ENCODE measurements around the gene GTF3C1. TPM values are rescaled to one million over a fixed set of nuclear protein-coding genes. Genes with fewer than 3 reads are reported as not detected.
A peak's percentile ranks its signal among the peaks of the same experiment; 100 is the strongest.

GTF3C1 gene
- total RNA-seq, 2 donors from 2014 or later, result 53.3 to 70.0 TPM

- H3K9me3 Mint-ChIP-seq, result no peaks in the 10 kb centered on the region
- ATAC-seq, result no peak
- H3K27ac Mint-ChIP-seq, result no peak overlapping the region
- DNase-seq (ENCODE audit: low spot score in 2 of 2), result no peak
- peaks cover 9 to 25% of the 10 kb centered on the region in 2 donors for H3K36me3 Mint-ChIP-seq
Observed at GRCh38 chr16:27506771-27507170, 42.9 kb downstream of the GTF3C1 start.

- no peak for ATAC-seq
- no peak for DNase-seq (ENCODE audit: low spot score in 2 of 2)
- H3K27ac Mint-ChIP-seq, result no peak overlapping the region
- peaks cover 9 to 21% of the 10 kb centered on the region in 2 donors for H3K36me3 Mint-ChIP-seq
- H3K9me3 Mint-ChIP-seq, result no peaks in the 10 kb centered on the region
Observed at GRCh38 chr16:27505297-27506236, 44.1 kb downstream of the GTF3C1 start.

DNA sequence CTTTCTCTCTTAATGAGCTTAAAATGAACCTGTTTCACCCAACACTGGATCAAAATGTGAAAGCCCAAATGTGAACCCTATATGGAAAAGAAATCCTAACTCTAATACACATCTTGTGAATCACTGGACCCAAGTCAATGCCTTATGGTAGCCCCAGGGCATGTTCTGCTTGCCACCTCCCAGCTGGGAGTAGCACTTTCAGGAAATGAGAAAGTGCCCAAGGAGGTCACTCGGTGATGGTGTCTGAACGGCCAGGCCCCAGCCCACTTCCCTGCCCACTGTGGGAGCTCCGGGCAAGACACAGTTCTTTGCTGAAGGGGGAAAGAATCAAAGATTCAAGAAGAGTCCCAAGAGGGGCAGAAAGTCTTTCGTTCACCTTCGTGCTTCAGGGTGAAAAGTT lies 46.1 kb downstream of the GTF3C1 start:
- DNase-seq (ENCODE audit: low spot score in 2 of 2) (no peak), ATAC-seq (no peak)
- Mint-ChIP-seq H3K36me3 (peaks cover 9 to 26% of the 10 kb centered on the region in 2 donors), H3K27ac (peak overlapping the region; percentile 52 to 69), H3K9me3 (no peaks in the 10 kb centered on the region)

DNA sequence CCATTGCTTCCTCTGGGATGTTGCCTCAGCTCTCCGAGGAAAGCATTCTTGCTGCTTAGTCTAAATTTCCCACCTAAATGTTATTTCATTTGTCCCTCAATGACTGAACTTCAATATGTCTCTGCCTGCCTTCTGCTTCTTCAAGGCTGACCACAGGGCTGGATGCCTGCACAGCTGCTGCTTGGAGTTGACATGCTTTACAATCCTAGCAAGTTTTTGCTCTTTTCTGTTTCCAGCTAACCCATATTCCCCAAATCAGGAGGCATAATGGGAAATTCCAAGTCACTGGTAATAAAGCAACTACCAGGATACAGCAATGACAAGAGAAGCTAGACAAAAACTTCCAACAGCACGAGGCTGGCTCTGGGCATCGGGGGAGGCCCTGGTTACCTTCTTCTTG lies 48.9 kb downstream of the GTF3C1 start:
- ATAC-seq (no peak), DNase-seq (ENCODE audit: low spot score in 2 of 2) (no peak)
- no peaks in the 10 kb centered on the region for H3K9me3 Mint-ChIP-seq
- peaks cover 9 to 26% of the 10 kb centered on the region in 2 donors for H3K36me3 Mint-ChIP-seq
- H3K27ac Mint-ChIP-seq, result peak overlapping the region in 1 of 2 donors; percentile 27

DNA sequence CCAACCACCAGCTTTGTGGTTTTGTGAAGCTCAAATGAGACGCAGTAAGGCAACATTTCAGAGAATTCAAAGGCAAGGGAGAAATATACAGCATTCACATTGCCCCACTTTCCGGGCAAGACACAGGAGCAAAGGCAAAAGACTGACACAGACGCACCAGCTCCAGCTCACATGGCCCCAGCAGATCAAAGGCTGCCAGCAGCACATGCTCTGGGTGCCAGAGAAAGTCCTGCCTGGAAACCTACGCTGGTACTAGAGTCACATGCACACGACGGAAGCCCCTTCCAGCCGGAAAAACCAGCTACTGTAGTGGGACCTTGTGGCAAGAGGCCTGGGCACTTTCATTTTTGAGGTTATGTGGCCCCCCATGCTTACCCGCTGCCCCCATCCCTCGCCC lies 50.1 kb downstream of the GTF3C1 start:
- Mint-ChIP-seq H3K27ac (no peak overlapping the region), H3K9me3 (no peaks in the 10 kb centered on the region), H3K36me3 (peaks cover 11 to 28% of the 10 kb centered on the region in 2 donors)
- DNase-seq (ENCODE audit: low spot score in 2 of 2) (no peak), ATAC-seq (no peak)

DNA sequence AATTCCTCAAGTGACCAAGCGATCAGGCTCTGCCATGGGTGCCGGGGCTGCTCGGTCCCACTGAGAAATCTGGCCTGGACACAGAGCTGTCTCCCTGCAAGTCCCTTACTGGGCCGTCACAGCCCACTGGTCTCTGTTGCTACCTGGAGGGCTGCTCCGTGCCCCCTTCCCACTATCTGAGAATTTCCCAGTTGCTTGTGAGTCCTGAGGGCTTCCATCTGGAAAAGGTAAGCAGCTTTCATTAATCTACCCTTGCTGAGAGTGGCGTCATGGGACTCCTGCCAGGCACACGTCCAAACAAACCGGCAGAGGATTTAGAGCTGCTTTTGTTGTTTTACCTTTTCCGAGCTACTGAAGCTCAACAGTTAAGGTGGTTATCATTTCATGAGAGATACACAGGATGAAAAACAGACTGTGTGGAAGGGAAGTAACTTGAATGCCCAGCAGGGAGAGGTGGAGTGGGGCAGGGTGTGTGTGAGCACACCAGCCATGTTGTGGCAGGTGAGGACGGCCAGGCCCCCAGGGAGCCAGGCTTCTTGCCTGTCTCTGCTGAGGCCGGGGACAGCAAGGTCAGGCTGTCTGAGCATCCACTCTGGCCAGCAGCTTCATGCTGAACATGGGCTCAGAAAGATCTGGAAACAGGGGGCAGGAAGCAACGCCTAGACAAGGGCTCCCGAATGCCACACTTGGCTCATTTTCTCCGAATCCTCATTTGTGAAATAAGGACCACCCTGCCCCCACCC lies 50.6 kb downstream of the GTF3C1 start:
- H3K9me3 Mint-ChIP-seq, result no peaks in the 10 kb centered on the region
- H3K36me3 Mint-ChIP-seq, result peaks cover 11 to 31% of the 10 kb centered on the region in 2 donors
- H3K27ac Mint-ChIP-seq, result peak overlapping the region; percentile 10 to 26
- DNase-seq (ENCODE audit: low spot score in 2 of 2) (no peak), ATAC-seq (no peak)

DNA sequence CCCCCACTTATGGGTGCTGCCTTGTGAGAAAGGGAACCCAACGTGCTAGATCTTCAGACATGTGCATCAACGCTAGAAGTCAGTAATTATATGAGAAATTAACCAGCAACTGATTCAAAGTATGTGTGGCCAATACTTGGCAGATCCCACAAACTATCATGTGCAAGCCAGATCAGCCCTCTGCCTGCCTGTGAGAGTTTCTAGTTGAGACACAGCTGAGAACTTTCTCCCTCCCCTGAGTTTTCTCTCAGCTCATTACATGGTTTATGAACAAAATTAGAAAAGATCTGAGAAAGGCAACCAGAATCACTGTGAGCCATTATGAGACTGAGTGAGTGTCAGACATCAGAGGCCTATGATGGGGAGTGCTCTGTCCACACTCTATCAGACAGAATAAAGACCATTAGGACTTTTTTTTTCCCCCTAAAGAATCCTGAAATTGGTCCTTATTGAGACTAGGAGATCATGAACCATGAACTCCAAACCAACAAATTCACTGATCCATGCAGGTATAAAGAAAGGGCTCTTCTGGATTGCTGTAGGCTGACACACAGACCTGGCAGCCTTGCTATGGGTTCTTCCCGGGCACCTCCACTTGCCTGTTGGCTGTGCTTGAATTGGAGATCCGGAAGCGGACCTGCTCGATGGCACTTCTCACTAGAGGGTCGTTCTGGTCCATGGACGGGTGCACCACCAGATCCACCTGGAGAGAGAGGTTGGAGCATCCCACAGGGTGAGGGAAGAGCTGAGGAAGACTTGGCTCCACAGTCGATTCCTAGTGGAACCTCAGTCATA lies 51.5 kb downstream of the GTF3C1 start:
- ATAC-seq (no peak), DNase-seq (ENCODE audit: low spot score in 2 of 2) (no peak)
- Mint-ChIP-seq H3K36me3 (peaks cover 5 to 24% of the 10 kb centered on the region in 2 donors), H3K9me3 (no peaks in the 10 kb centered on the region), H3K27ac (peak overlapping the region; percentile 10 to 86)

- H3K27ac Mint-ChIP-seq, result no peak overlapping the region
- no peak for DNase-seq (ENCODE audit: low spot score in 2 of 2)
- no peak for ATAC-seq
- H3K36me3 Mint-ChIP-seq, result peaks cover 5 to 24% of the 10 kb centered on the region in 2 donors
- H3K9me3 Mint-ChIP-seq, result no peaks in the 10 kb centered on the region
Observed at GRCh38 chr16:27495191-27495590, 54.5 kb downstream of the GTF3C1 start.

- Mint-ChIP-seq H3K36me3 (peaks cover 5 to 13% of the 10 kb centered on the region in 2 donors), H3K9me3 (no peaks in the 10 kb centered on the region)
- no peak for ATAC-seq
Observed at GRCh38 chr16:27492588-27492979, 57.1 kb downstream of the GTF3C1 start.

GRCh38 chr16:27491894-27492587 lies 57.7 kb downstream of the GTF3C1 start:
- Mint-ChIP-seq H3K9me3 (no peaks in the 10 kb centered on the region), H3K27ac (peak overlapping the region in 1 of 2 donors; percentile 83), H3K36me3 (peaks cover 5 to 13% of the 10 kb centered on the region in 2 donors)
- no peak for ATAC-seq
- no peak for DNase-seq (ENCODE audit: low spot score in 2 of 2)

More at GRCh38 chr16:27492588-27492979, 57.1 kb downstream of the GTF3C1 start:
- peak overlapping the region in 1 of 2 donors; percentile 83 for H3K27ac Mint-ChIP-seq
- no peak for DNase-seq (ENCODE audit: low spot score in 2 of 2)

GRCh38 chr16:27489906-27490305 lies 59.8 kb downstream of the GTF3C1 start:
- ATAC-seq, result no peak
- peaks cover 5 to 15% of the 10 kb centered on the region in 2 donors for H3K36me3 Mint-ChIP-seq
- peak overlapping the region in 1 of 2 donors; percentile 16 for H3K27ac Mint-ChIP-seq

GRCh38 chr16:27489421-27489820 lies 60.3 kb downstream of the GTF3C1 start:
- no peak for DNase-seq (ENCODE audit: low spot score in 2 of 2)
- Mint-ChIP-seq H3K9me3 (no peaks in the 10 kb centered on the region), H3K27ac (peak overlapping the region in 1 of 2 donors; percentile 16), H3K36me3 (peaks cover under 1 to 14% of the 10 kb centered on the region in 2 donors)
- no peak for ATAC-seq

More at GRCh38 chr16:27489906-27490305, 59.8 kb downstream of the GTF3C1 start:
- H3K9me3 Mint-ChIP-seq, result no peaks in the 10 kb centered on the region
- DNase-seq (ENCODE audit: low spot score in 2 of 2), result no peak

- DNase-seq (ENCODE audit: low spot score in 2 of 2) (no peak), ATAC-seq (no peak)
- H3K27ac Mint-ChIP-seq, result peak overlapping the region in 1 of 2 donors; percentile 68
- H3K36me3 Mint-ChIP-seq, result peaks cover 0 to 9% of the 10 kb centered on the region in 2 donors
- H3K9me3 Mint-ChIP-seq, result no peaks in the 10 kb centered on the region
Observed at GRCh38 chr16:27486760-27487159, 63.0 kb downstream of the GTF3C1 start.

DNA sequence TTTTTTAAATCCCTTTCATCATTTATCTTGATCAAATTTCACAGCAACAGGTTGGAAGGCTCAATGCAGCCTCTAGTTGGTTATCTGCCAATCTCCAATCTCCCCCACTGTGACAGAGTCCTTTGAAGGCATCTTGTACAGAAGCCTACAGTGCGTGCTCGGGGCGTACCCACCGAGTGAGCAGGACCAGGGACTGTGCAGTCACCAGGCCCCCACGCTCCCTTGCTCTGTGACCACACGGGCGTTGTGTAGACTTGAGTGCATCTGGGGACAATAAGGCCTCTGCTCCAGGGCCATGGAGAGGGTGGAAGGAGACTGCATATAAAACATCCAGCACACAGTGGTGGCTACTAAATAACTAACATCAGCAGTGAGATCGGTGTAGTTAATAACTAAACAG lies 63.4 kb downstream of the GTF3C1 start:
- Mint-ChIP-seq H3K9me3 (no peaks in the 10 kb centered on the region), H3K27ac (peak overlapping the region in 1 of 2 donors; percentile 60), H3K36me3 (peaks cover 0 to 9% of the 10 kb centered on the region in 2 donors)
- ATAC-seq (no peak), DNase-seq (ENCODE audit: low spot score in 2 of 2) (no peak)

- Mint-ChIP-seq H3K9me3 (no peaks in the 10 kb centered on the region), H3K27ac (peak overlapping the region in 1 of 2 donors; percentile 75), H3K36me3 (peaks cover 0 to 9% of the 10 kb centered on the region in 2 donors)
- no peak for DNase-seq (ENCODE audit: low spot score in 2 of 2)
- ATAC-seq, result no peak
Observed at GRCh38 chr16:27485811-27486210, 63.9 kb downstream of the GTF3C1 start.

GRCh38 chr16:27485126-27485525 lies 64.6 kb downstream of the GTF3C1 start:
- Mint-ChIP-seq H3K36me3 (peaks cover 0 to 9% of the 10 kb centered on the region in 2 donors), H3K9me3 (no peaks in the 10 kb centered on the region), H3K27ac (peak overlapping the region; percentile 27 to 75)
- ATAC-seq, result no peak
- DNase-seq (ENCODE audit: low spot score in 2 of 2), result no peak
